Adrenal gland (tissue), 5 donors: Measurements from ENCODE around the gene GPR152.

Experiments used
- POLR2A ChIP-seq, 2 donors: fragments of 450-650 bp; IDR thresholded peaks; one replicate each; pipeline ENCODE4 v1.6.1; 2017; ENCODE audit warnings: antibody characterized with exemption in 2 of 2, mild to moderate bottlenecking in 2 of 2, moderate library complexity in 1 of 2
- TF ChIP-seq, protein P1 (sequence below), 6 experiments: fragments of 450-650 bp in 4 of 6; fragments of 200-600 bp in 2 of 6; sonication (generic) in 1 of 6; IDR thresholded peaks; 1 replicate in 5 of 6; 2 replicates in 1 of 6; pipeline versions ENCODE4 v1.5.1 to v1.8.0; 2016 to 2021; ENCODE audit warnings: antibody characterized with exemption in 6 of 6, mild to moderate bottlenecking in 2 of 6, moderate library complexity in 1 of 6
- donor health status: DM: no; HTN: no; CAD: no.

GRCh38 chr11:67408437-67409200 lies 43.9 kb downstream of the GPR152 start:
- TF ChIP-seq POLR2A (IDR thresholded peaks at IDR 0.05), result no peak
- TF ChIP-seq, protein P1, sequence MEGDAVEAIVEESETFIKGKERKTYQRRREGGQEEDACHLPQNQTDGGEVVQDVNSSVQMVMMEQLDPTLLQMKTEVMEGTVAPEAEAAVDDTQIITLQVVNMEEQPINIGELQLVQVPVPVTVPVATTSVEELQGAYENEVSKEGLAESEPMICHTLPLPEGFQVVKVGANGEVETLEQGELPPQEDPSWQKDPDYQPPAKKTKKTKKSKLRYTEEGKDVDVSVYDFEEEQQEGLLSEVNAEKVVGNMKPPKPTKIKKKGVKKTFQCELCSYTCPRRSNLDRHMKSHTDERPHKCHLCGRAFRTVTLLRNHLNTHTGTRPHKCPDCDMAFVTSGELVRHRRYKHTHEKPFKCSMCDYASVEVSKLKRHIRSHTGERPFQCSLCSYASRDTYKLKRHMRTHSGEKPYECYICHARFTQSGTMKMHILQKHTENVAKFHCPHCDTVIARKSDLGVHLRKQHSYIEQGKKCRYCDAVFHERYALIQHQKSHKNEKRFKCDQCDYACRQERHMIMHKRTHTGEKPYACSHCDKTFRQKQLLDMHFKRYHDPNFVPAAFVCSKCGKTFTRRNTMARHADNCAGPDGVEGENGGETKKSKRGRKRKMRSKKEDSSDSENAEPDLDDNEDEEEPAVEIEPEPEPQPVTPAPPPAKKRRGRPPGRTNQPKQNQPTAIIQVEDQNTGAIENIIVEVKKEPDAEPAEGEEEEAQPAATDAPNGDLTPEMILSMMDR (IDR thresholded peaks at IDR 0.05), result no peak
